ENCODE data around the gene VPS26A.

- TF ChIP-seq CTCF (IDR thresholded peaks at IDR 0.05; ENCODE audit: low read depth, low read length) (no peak), POLR2A (IDR thresholded peaks at IDR 0.05; ENCODE audit: extremely low read depth, insufficient read length) (no peak), MAX (IDR thresholded peaks at IDR 0.05; ENCODE audit: low read depth, low read length) (no peak), MYC (IDR thresholded peaks at IDR 0.05; ENCODE audit: low read depth, low read length) (no peak)
Measured at GRCh38 chr10:69211104-69211503, 87.1 kb downstream of the VPS26A start.
